MM.1S (cell line): Measurements from ENCODE around the gene PTPN1.

Source experiments
- CTCF ChIP-seq: fragments of 300-600 bp; sonication (generic); IDR thresholded peaks from 2 replicates; pipeline ENCODE4 v1.5.1; 2016; ENCODE audit warnings: antibody characterized with exemption, low read length, mixed read lengths
- EZH2 ChIP-seq: fragments of 300-600 bp; sonication (generic); optimal IDR thresholded peaks from 2 replicates; pipeline ENCODE3; 2017; ENCODE audit warnings: low read depth, mild to moderate bottlenecking, antibody characterized with exemption, low read length, mixed read lengths
- EZH2phosphoT487 ChIP-seq: fragments of 300-600 bp; sonication (generic); IDR thresholded peaks from 2 replicates; pipeline ENCODE4 v1.6.1; 2018; ENCODE audit warnings: antibody characterized with exemption, low read length

DNA sequence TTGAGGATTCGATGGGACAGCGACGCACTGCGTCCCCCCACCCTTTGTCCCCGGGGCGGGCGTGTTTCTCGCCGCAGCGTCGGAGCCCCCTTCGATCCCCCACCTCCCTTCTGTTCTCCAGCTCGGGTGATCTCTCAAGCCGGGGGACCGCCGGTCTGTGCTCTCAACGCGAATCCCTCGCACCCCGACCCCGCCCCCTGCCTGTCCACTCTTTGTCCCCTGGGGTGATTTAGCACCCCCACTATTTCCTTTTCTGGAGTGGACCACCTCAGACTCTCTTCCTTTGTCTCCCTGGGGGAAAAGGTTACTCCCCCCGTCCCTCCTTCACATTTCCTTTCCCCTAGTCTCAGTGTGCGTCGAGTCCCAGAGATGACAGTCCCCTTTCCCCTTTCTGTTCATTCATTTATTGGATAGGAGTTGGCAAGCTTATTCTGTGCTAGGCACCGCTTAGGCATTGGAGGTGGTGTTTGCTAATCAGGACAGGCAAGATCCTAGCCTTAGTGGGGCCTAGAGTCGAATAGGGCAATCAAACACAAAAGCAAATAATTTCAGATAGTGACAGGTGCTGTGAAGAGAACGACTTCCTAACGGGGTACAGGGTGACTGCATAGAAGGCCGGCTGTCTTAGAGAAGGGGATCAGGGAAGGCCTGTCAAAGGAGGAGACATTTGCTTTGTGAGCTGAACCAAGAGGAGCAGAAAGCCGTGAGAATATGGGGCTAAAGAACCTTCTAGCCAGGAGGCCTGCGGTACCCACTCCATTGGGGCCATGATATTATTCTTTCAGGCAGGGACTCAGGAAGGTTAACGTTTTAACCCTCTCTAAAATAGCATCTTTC, 741 bp downstream of the PTPN1 start:
- TF ChIP-seq CTCF: no peak
- TF ChIP-seq EZH2: no peak
- no peak for TF ChIP-seq EZH2phosphoT487
